Gastroesophageal sphincter (tissue), 3 donors: ENCODE results near the gene PTRH2.

Experiments
- CTCF ChIP-seq, 4 experiments: fragments of 200-600 bp in 2 of 4; fragments of 450-650 bp in 2 of 4; sonication (generic) in 1 of 4; IDR thresholded peaks; one replicate each; pipeline ENCODE4 v1.5.1; 2017 to 2019; ENCODE audit warnings: antibody characterized with exemption in 4 of 4, mild to moderate bottlenecking in 2 of 4, moderate library complexity in 2 of 4
- POLR2A ChIP-seq, 2 donors: fragments of 450-650 bp; IDR thresholded peaks; one replicate each; pipeline ENCODE4 v1.6.1; 2017; ENCODE audit warnings: antibody characterized with exemption in 2 of 2, mild to moderate bottlenecking in 2 of 2, moderate library complexity in 1 of 2
- POLR2AphosphoS5 ChIP-seq: sonication (generic); formaldehyde crosslinking; IDR thresholded peaks from one replicate; pipeline ENCODE4 v1.6.1; 2017; ENCODE audit warnings: antibody characterized with exemption

DNA sequence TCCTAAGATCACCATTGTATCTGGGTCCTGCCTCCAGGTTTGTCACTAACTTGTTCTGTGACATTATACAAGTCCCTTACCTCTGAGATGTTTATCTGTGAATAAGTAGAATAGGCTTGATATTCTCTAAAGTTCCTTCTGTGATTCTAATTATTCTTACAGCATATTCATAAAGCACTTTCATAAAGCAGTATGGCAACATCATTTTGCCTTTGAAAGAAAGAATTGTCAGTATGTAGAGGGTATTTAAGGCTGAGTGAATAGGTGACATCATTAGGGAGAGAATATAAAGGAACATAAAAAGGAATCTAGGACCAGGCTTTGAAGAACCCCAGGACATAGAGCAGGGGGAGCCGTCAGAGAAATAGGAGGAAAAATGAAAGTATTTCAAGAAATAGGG, 15.8 kb upstream of the PTRH2 start:
- TF ChIP-seq CTCF (IDR thresholded peaks at IDR 0.05) = no peak
- TF ChIP-seq POLR2AphosphoS5 = no peak
- TF ChIP-seq POLR2A (IDR thresholded peaks at IDR 0.05) = no peak
